GM21447 (cell line): ENCODE data around the gene INSR.

Source experiments
- ATAC-seq: cut with Tn5 transposase; IDR thresholded peaks from one replicate; pipeline ENCODE4 v1.9.1; 2021; ENCODE audit not compliant: unreplicated experiment

The INSR gene

GRCh38 chr19:7197119-7197759, 97.0 kb downstream of the INSR start:
- peak; percentile 67 for ATAC-seq

DNA sequence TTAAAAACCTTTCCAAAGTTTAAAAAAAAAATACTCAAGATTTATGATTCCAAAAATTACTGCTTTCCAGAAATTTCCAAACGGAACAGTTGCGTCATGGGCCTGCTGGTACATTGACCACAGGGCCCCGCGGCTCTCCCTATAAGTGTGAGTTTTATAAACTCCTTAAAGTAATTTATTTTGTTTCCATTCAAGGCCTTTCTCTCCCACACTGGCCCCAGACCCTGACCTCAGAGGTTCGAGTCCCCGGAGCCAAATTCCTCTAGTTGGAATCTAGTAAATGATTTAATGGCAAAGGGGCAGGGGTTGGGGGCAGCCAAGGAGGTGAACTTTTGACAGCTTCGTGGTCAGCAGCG, 97.5 kb downstream of the INSR start:
- ATAC-seq, result no peak

DNA sequence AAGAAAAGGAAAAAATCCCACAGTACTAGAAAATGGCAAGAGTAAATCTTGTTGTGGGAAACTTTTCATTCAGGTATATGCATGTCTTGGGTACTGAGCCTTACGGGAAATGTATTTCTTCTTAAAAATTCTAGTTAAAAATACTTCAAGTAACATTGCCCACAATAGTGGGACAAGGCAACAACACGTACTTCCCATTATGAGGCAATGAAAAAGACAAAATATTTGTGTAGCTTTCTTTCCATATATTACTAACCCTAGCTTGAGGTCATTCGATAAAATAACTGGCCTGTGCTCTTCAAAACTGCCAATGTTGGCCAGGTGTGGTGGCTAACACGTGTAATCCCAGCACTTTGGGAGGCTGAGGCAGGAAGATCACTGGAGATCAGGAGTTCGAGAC, 99.2 kb downstream of the INSR start:
- no peak for ATAC-seq

DNA sequence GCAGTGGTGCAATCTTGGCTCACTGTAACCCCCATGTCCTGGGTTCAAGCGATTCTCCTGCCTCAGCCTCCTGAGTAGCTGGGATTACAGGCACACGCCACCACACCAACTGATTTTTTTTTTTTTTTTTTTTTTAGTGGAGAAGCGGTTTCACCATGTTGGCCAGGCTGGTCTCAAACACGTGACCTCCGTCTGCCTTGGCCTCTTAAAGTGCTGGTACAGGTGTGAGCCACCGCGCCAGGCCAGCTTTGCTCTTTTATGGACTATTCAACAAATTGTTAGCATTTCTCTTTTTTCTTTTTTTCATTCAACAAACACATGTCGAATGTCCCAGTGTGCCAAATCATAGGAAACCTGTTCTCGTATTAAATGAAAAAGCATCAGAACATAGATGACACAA, 99.6 kb downstream of the INSR start:
- ATAC-seq, result no peak

DNA sequence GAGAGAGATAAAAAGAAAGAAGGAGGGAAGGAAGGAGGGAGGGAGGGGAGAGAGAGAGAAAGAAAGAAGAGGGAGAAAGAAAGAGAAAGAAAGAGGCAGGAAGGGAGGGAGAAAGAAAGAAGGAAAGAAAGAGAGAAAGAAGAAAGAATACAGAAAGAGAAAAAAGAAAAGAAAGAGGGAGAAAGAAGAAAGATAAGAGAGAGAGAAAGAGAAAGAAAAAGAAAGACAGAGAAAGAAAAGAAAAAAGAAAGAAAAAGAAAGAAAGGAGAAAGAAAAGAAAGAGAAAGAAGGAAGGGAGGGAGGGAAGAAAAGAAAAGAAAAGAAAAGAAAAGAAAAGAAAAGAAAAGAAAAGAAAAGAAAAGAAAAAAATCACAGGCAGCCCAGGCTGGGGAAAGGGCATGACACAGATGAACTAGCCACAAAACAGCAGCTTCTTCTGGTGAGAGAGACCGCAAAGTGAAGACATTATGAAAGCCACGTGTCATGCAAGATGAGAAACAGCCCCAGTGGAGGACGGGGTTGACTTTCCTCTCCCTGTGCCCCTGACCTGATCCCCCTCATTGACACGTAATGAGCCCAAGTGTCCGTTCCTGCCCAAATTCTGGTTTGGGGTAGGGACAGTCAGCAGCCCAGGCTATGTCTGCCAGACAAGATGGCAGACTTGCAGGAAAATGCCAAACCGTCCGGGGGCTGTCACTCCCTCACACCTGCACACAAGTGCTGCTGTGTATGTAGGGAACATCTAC, 102.1 kb downstream of the INSR start:
- no peak for ATAC-seq

GRCh38 chr19:7188698-7189629, 105.2 kb downstream of the INSR start:
- ATAC-seq, result no peak

DNA sequence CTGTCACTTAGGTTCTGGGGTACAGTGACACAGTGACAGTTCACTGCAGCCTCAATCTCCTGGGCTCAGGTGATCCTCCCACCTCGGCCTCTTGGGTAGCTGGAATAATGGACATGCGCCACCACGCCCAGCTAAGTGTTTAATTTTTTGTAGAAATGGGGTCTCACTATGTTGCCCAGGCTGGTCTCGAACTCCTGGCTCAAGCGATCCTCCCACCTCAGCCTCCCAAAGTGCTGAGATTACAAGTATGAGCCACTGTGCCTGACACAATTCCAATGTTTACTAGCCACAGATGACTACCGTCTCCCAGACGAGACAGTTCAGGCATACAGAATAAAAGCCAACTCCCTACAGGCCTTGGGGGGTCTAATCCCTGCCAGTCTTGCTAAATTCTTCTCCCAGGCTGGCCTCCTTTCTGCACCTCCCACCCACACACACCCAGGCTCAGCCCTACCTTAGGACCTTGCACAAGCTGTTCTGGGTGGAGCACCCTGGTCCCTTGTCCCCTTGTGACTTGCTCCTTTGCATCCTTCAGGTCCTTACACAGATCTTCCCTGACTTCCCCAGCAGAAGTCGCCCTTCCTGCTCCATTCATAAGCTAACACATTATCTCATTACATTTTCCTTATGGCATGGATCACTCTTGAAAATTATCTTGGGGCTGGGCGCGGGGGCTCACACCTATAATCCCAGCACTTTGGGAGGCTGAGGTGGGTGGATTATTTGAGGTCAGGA, 106.4 kb downstream of the INSR start:
- no peak for ATAC-seq

DNA sequence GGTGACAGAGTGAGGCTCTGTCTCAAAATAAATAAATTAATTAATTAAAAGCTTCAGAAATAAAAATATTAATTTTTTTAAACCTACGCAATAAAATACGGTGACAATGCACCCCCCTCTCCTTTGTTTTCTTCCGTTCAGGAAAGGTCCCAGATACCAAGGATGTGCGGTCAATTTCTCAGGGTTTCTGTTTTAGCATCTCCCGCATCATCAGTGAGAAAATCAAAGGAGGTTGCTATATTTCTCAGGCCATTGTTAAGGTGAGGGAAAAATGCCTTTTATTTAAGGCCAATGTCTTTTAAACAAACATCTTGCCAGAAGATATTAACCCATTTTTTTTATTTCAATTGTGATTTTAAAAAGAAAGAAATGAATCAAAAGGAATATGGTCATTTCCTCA, 111.7 kb downstream of the INSR start:
- ATAC-seq, result no peak

DNA sequence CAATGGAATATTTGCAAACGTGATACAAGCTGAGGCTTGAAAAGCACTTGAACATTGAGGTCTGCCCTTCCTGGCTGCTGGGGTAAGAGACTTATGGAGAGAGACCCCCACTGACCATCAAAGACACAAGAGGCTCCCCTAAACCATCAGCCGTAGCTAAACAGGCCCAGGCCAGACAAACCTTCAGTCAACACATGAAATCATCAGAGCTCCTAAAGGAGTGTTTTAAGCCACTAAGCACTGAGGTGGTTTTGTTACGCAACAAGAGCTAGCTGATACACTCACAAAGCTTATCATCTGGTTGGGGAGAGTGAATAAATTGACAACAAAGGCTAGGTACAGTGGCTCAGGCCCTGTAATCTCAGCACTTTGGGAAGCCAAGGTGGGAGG, 114.3 kb downstream of the INSR start:
- no peak for ATAC-seq

GRCh38 chr19:7177926-7178325, 116.3 kb downstream of the INSR start:
- ATAC-seq, result no peak

DNA sequence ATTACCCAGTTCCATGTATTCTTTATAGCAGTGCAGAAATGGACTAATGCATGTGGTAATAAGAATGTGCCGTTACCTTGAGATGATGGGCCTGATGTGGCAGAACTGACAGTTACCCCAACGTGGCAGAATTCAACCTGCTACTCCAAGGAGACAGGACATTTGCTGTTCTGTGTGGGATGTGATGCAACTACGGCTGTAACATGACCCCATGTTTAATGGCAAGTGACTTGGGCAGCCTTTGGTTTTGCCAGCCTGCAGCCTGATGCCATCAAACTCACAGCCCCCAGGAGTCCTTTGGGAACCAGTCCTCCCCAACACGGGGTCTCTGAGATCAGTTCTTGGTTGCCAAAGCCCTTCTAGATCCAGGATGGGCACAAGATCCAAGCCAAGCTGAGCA, 117.4 kb downstream of the INSR start:
- ATAC-seq, result no peak

GRCh38 chr19:7172794-7173193, 121.4 kb downstream of the INSR start:
- no peak for ATAC-seq

GRCh38 chr19:7170983-7171382, 123.2 kb downstream of the INSR start:
- ATAC-seq, result no peak

DNA sequence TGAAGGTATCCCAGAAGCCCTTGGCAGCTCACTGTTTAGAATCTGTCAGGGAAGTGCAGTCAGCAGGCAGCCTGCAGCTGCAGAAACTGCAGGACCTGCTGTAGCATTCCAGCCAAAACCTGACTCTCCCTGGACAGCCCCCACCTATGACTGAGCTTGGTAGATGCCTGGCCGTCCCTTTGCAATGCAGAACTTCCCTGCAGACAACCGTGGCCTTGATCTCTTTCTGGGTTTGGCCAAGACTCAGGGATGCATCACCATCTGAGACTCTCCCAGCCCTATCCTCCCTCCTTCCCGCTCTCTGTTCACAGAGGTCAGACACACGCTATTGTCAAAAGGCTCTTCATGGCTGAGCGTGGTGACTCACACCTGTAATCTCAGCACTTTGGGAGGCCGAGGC, 125.3 kb downstream of the INSR start:
- no peak for ATAC-seq

GRCh38 chr19:7161292-7161691, 132.9 kb downstream of the INSR start:
- no peak for ATAC-seq

- ATAC-seq, result no peak
These were observed 134.9 kb downstream of the INSR start for GRCh38 chr19:7159105-7159933.

GRCh38 chr19:7153022-7153421, 141.2 kb downstream of the INSR start:
- no peak for ATAC-seq

- ATAC-seq, result no peak
These were observed 141.6 kb downstream of the INSR start for GRCh38 chr19:7152568-7152967.

DNA sequence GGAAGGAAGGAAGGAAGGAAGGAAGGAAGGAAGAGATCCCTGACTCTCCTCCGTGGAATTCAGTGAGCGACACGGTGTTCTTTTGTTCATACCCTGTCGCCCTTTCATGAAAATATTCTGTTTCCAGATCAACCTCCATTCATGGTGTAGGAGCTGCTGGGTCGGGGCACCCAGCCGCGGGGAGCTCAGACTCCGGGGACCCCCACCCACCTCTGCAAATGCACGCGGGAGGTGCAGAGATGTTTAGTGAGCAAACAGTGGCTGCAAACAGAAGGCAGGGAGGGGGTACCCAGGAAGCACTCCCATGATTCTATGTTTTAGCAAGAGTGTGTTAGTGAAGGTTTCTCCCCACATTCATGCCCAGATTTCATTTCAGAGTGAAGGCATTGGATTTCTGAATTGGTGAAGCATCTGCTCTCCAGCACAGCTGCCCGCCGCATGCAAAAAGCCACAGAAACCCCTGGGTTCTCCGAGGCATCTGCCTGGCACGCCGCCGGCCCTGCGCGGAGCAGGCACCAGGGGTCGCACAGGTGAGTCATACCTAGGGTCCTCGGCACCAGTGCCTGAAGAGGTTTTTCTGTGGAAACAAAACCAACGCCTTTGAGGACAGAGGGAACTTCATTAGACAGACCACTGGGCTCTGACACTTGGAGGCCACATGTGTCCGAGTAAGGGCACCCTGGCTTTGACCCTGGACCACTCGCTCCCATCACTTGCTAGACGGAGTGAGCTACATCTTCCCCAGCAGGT, 144.1 kb downstream of the INSR start:
- no peak for ATAC-seq
